KMS-11 (cell line): ENCODE results near the gene NDST3.
A peak's percentile ranks its signal among the peaks of the same experiment; 100 is the strongest.

Experiments
- H2AFZ ChIP-seq: fragments of 200-600 bp; sonication (generic); 2 replicates; pipeline ENCODE4 v1.6.1; 2016; ENCODE audit warnings: antibody characterized with exemption, mixed run types, low read depth
- H3K27ac ChIP-seq: fragments of 200-600 bp; sonication (generic); 2 replicates; pipeline ENCODE4 v1.6.1; 2016; ENCODE audit warnings: mild to moderate bottlenecking, mixed run types
- H3K27me3 ChIP-seq: fragments of 200-600 bp; sonication (generic); 2 replicates; pipeline ENCODE4 v1.6.1; 2017; ENCODE audit warnings: mild to moderate bottlenecking, low read depth, mixed run types, moderate library complexity; ENCODE audit not compliant: insufficient read depth
- H3K36me3 ChIP-seq: fragments of 200-600 bp; sonication (generic); 2 replicates; pipeline ENCODE4 v1.6.1; 2017; ENCODE audit warnings: mild to moderate bottlenecking, mixed run types; ENCODE audit not compliant: insufficient read depth
- H3K4me1 ChIP-seq: fragments of 200-600 bp; sonication (generic); 2 replicates; pipeline ENCODE4 v1.6.1; 2016; ENCODE audit warnings: mild to moderate bottlenecking, low read depth, mixed run types; ENCODE audit not compliant: poor library complexity, severe bottlenecking
- H3K4me2 ChIP-seq: fragments of 200-600 bp; sonication (generic); 2 replicates; pipeline ENCODE4 v1.7.0; 2016; ENCODE audit warnings: mild to moderate bottlenecking, mixed run types
- H3K4me3 ChIP-seq: fragments of 200-600 bp; sonication (generic); IDR thresholded peaks from 2 replicates; pipeline ENCODE4 v1.6.1; 2017; ENCODE audit warnings: low read depth, low read length, mixed read lengths; ENCODE audit not compliant: insufficient read depth
- H3K79me2 ChIP-seq: fragments of 200-600 bp; sonication (generic); 2 replicates; pipeline ENCODE4 v1.6.1; 2016; ENCODE audit warnings: low read depth, mixed run types; ENCODE audit not compliant: insufficient read depth
- H3K9ac ChIP-seq: fragments of 200-600 bp; sonication (generic); 2 replicates; pipeline ENCODE4 v1.6.1; 2016; ENCODE audit warnings: mild to moderate bottlenecking, mixed run types
- H4K20me1 ChIP-seq: fragments of 200-600 bp; sonication (generic); 2 replicates; pipeline ENCODE4 v1.6.1; 2016; ENCODE audit warnings: mild to moderate bottlenecking, mixed run types; ENCODE audit not compliant: insufficient read depth
- CTCF ChIP-seq: fragments of 200-600 bp; sonication (generic); conservative IDR thresholded peaks from 2 replicates; pipeline ENCODE4 v1.6.1; 2017; ENCODE audit warnings: low read depth, mild to moderate bottlenecking, antibody characterized with exemption, low read length, moderate library complexity, mixed read lengths

NDST3 gene

GRCh38 chr4:118270492-118270891 lies 236.2 kb downstream of the NDST3 start:
- H3K79me2 ChIP-seq, result no peaks in the 10 kb centered on the region
- TF ChIP-seq CTCF, result peak; percentile 88
- no peaks in the 10 kb centered on the region for H3K27me3 ChIP-seq
- H3K9ac ChIP-seq, result no peak overlapping the region
- no peaks in the 10 kb centered on the region for H3K36me3 ChIP-seq
- H2AFZ ChIP-seq, result no peak overlapping the region
- H4K20me1 ChIP-seq, result no peaks in the 10 kb centered on the region
- no peak overlapping the region for H3K4me2 ChIP-seq
- no peak overlapping the region for H3K4me3 ChIP-seq
- no peaks in the 10 kb centered on the region for H3K4me1 ChIP-seq
- H3K27ac ChIP-seq, result no peak overlapping the region

DNA sequence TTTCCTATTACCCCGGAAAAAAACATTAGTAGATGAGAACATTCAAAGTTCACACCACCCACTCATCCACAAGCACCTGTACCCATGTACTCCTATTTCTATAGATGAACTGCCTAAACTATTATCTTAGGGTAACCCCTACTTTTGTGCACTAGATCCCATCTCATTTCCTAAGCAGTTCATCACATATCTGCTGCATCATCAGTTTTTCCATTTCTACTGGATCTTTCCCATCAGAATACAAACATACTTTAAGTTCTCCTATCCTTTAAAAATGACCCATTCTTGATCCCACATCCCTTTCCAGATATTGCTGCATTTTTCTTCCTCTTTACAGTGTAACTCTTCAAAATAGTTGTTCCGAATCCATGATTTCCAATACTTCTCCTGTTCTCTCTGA lies 237.5 kb downstream of the NDST3 start:
- Histone ChIP-seq H3K27ac (no peak overlapping the region), H3K36me3 (no peaks in the 10 kb centered on the region), H3K27me3 (no peaks in the 10 kb centered on the region), H3K9ac (no peak overlapping the region), H4K20me1 (no peaks in the 10 kb centered on the region), H3K79me2 (no peaks in the 10 kb centered on the region), H3K4me3 (no peak overlapping the region), H3K4me2 (no peak overlapping the region), H3K4me1 (peaks cover 2% of the 10 kb centered on the region), H2AFZ (no peak overlapping the region)
- no peak for TF ChIP-seq CTCF

DNA sequence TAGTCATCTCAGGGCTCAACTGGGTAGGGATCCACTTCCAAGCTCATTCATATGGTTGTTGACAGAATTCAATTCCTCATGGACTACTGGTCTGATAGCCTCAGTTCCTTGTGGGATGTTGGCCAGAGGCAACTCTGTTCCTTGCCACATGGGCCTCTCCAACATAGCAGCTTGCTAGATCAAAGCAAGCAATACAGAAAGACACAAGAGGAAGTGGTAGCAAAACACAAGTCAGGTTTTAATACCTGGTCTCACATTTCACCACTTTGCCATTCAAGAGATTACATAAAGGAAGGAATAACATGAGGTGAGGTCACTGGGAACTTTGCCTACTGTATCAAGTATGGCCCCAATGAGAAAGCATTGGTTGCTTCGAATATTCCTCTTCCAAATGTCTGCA lies 239.4 kb downstream of the NDST3 start:
- H3K36me3 ChIP-seq, result no peaks in the 10 kb centered on the region
- H3K27ac ChIP-seq, result no peak overlapping the region
- H4K20me1 ChIP-seq, result no peaks in the 10 kb centered on the region
- H2AFZ ChIP-seq, result no peak overlapping the region
- H3K27me3 ChIP-seq, result no peaks in the 10 kb centered on the region
- H3K4me2 ChIP-seq, result no peak overlapping the region
- H3K4me1 ChIP-seq, result peaks cover 13% of the 10 kb centered on the region
- no peak for TF ChIP-seq CTCF
- peaks cover under 1% of the 10 kb centered on the region; the same call in 1 of the 2 replicates for H3K79me2 ChIP-seq
- H3K9ac ChIP-seq, result no peak overlapping the region
- H3K4me3 ChIP-seq, result no peak overlapping the region

- no peak for TF ChIP-seq CTCF
- Histone ChIP-seq H3K4me1 (peaks cover 24% of the 10 kb centered on the region), H3K27ac (no peak overlapping the region), H3K4me3 (no peak overlapping the region), H4K20me1 (no peaks in the 10 kb centered on the region), H3K9ac (no peak overlapping the region), H3K4me2 (0 out of 2 replicates have a peak overlapping the region, but pooled peaks have one; percentile 38), H3K79me2 (peaks cover 17% of the 10 kb centered on the region), H3K27me3 (no peaks in the 10 kb centered on the region), H2AFZ (no peak overlapping the region), H3K36me3 (peaks cover 13% of the 10 kb centered on the region)
Measured at GRCh38 chr4:118276580-118276979, 242.3 kb downstream of the NDST3 start.
